ENCODE measurements around the gene RPL32. TPM values are rescaled to one million over a fixed set of nuclear protein-coding genes. Genes with fewer than 3 reads are reported as not detected.
"Not testable (repeated sequence)": the region's sequence is repeated elsewhere in the genome, so short reads cannot be mapped to it uniquely, and the experiment has no call there.

The RPL32 gene
- total and polyA plus RNA-seq, 9 of the 15 experiments (the other 6 are each of a cell fraction or from before 2014, with no cell fraction given): 2,738 to 6,200 (median 4,286) TPM

- H3K9me1 ChIP-seq (ENCODE audit: control insufficient read depth, insufficient read depth, low read length); H3K27me3 ChIP-seq (ENCODE audit: control insufficient read depth in 2 of 2, insufficient read depth in 2 of 2, low read length in 2 of 2); H4K20me1 ChIP-seq (replicated peaks; ENCODE audit: control insufficient read depth, insufficient read depth, low read length); BruUV-seq (replicated peaks); CTCF ChIA-PET (ENCODE audit: low intra/inter-chr PET ratio); H3K9me3 ChIP-seq (replicated peaks; ENCODE audit: control insufficient read depth, insufficient read depth, low read depth, low read length); ATAC-seq; H3K79me2 ChIP-seq (ENCODE audit: control insufficient read depth, insufficient read depth, low read length); H3K36me3 ChIP-seq (ENCODE audit: control insufficient read depth, insufficient read depth, low read length); H3K4me3 ChIP-seq; TF ChIP-seq NR2C2 (CRISPR knock-in tag; IDR thresholded peaks at IDR 0.05); FOXM1 (CRISPR knock-in tag; IDR thresholded peaks at IDR 0.05; ENCODE audit: low read depth): not testable (repeated sequence)
- Histone ChIP-seq H3K4me2 (ENCODE audit: insufficient read depth, low read length) (peak overlapping the region; percentile 62), H3K9ac (ENCODE audit: insufficient read depth in 1 of 2, low read depth in 2 of 2, low read length in 2 of 2) (peak overlapping the region in 1 of 2 experiments; percentile 47; a peak in 1 of 4 replicates), H3K4me1 (replicated peaks in 1 of 2; ENCODE audit: control insufficient read depth in 2 of 2, insufficient read depth in 2 of 2, low read length in 2 of 2) (peaks cover 56 to 78% of the 10 kb centered on the region in 2 experiments), H2AFZ (ENCODE audit: low read depth, low read length) (peak overlapping the region; percentile 90), H3K27ac (ENCODE audit: extremely low read depth, low read depth, low read length) (peak overlapping the region; percentile 43)
- WGBS (ENCODE audit: insufficient coverage, low coverage, missing lambda C conversion rate): 0% methylated on average over 2 of the region's 2 CpGs
- DNase-seq (ENCODE audit: extremely low read depth in 1 of 4, low spot score in 3 of 4) (peak in 1 of 4 experiments; percentile 65), FAIRE-seq (peak; percentile 26)
- in situ Hi-C loops (cut with MboI) (loop anchor here (25.0 kb wide), 1 partner anchor 741 kb away; no protein-coding TSS in a partner anchor), intact Hi-C loops (cut with micrococcal nuclease) (loop anchor here (1.0 kb wide), 1 partner anchor 10 kb away; no protein-coding TSS in a partner anchor)
- POLR2A ChIA-PET: interaction anchor here (0.8 to 2.2 kb wide), 7 partner anchors 10 to 49 kb away, joined by 3 to 12 read pairs (median 4); partner anchors contain the start of gene RPL32
- TF ChIP-seq MXI1 (IDR thresholded peaks at IDR 0.05; ENCODE audit: low read depth, low read length) (0 out of 2 replicates have a peak, but pooled peaks have one; percentile 32), NCOR1 (IDR thresholded peaks at IDR 0.05) (peak; percentile 90), SMARCE1 (IDR thresholded peaks at IDR 0.05) (peak; percentile 58; the same call in 1 of the 2 replicates), CC2D1A (IDR thresholded peaks at IDR 0.05) (peak; percentile 59; the same call in 1 of the 2 replicates), NCOA1 (IDR thresholded peaks at IDR 0.05; ENCODE audit: low read depth) (peak; percentile 28; the same call in 1 of the 2 replicates), TBL1XR1 (IDR thresholded peaks at IDR 0.05; ENCODE audit: low read length in 2 of 2) (peak in 1 of 2 experiments; percentile 37; a peak in 1 of 4 replicates), KDM1A (IDR thresholded peaks at IDR 0.05) (peak; percentile 61 to 67), NR2C2 (tag; IDR thresholded peaks at IDR 0.05) (peak; percentile 43), FOXM1 (IDR thresholded peaks at IDR 0.05; ENCODE audit: low read depth) (peak; percentile 64; the same call in 1 of the 2 replicates), LEF1 (IDR thresholded peaks at IDR 0.05) (peak; percentile 32; the same call in 1 of the 2 replicates), HDAC1 (IDR thresholded peaks at IDR 0.05) (peak in 1 of 2 experiments; percentile 71; a peak in 3 of 4 replicates), FOXK2 (conservative IDR thresholded peaks at IDR 0.05 in 1 of 2, IDR thresholded peaks at IDR 0.05 in 1 of 2; ENCODE audit: low read depth in 2 of 2) (peak in 1 of 2 experiments; percentile 53; a peak in 1 of 4 replicates), STAT5A (IDR thresholded peaks at IDR 0.05; ENCODE audit: borderline replicate concordance, low read length) (peak; percentile 90), EP400 (IDR thresholded peaks at IDR 0.05) (peak; percentile 32; the same call in 1 of the 2 replicates), SMARCA4 (IDR thresholded peaks at IDR 0.05) (peak; percentile 91), ZBTB7A (IDR thresholded peaks at IDR 0.05; ENCODE audit: borderline replicate concordance, control insufficient read depth, low read depth, low read length) (peak; percentile 46; the same call in 1 of the 2 replicates), MBD2 (IDR thresholded peaks at IDR 0.05; ENCODE audit: borderline replicate concordance, low read depth) (0 out of 2 replicates have a peak, but pooled peaks have one; percentile 26), GTF2E2 (tag; IDR thresholded peaks at IDR 0.05) (peak; percentile 53; the same call in 1 of the 2 replicates), TCF3 (CRISPR knock-in tag; IDR thresholded peaks at IDR 0.05) (peak; percentile 97), KLF16 (IDR thresholded peaks at IDR 0.05) (0 out of 2 replicates have a peak, but pooled peaks have one; percentile 62)
- TF ChIP-seq, protein P1, sequence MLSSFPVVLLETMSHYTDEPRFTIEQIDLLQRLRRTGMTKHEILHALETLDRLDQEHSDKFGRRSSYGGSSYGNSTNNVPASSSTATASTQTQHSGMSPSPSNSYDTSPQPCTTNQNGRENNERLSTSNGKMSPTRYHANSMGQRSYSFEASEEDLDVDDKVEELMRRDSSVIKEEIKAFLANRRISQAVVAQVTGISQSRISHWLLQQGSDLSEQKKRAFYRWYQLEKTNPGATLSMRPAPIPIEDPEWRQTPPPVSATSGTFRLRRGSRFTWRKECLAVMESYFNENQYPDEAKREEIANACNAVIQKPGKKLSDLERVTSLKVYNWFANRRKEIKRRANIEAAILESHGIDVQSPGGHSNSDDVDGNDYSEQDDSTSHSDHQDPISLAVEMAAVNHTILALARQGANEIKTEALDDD (IDR thresholded peaks at IDR 0.05): 0 out of 2 replicates have a peak, but pooled peaks have one; percentile 8
- TF ChIP-seq, protein P2, sequence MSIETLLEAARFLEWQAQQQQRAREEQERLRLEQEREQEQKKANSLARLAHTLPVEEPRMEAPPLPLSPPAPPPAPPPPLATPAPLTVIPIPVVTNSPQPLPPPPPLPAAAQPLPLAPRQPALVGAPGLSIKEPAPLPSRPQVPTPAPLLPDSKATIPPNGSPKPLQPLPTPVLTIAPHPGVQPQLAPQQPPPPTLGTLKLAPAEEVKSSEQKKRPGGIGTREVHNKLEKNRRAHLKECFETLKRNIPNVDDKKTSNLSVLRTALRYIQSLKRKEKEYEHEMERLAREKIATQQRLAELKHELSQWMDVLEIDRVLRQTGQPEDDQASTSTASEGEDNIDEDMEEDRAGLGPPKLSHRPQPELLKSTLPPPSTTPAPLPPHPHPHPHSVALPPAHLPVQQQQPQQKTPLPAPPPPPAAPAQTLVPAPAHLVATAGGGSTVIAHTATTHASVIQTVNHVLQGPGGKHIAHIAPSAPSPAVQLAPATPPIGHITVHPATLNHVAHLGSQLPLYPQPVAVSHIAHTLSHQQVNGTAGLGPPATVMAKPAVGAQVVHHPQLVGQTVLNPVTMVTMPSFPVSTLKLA (conservative IDR thresholded peaks at IDR 0.05): peak in 1 of 2 experiments; percentile 56; a peak in 2 of 4 replicates
These were observed 37.4 kb upstream of the RPL32 start for GRCh38 chr3:12878758-12879157.
